ENCODE results near the gene RBBP5. TPM values are rescaled to one million over a fixed set of nuclear protein-coding genes. Genes with fewer than 3 reads are reported as not detected.
A peak's percentile ranks its signal among the peaks of the same experiment; 100 is the strongest.

The RBBP5 gene
- total RNA-seq, 4 donors from 2014 or later = 14.4 to 25.1 (median 21.2) TPM

GRCh38 chr1:205144046-205144720 lies 22.4 kb upstream of the RBBP5 start:
- Histone ChIP-seq H3K9me3 (no peaks in the 10 kb centered on the region), H3K27me3 (no peaks in the 10 kb centered on the region), H3K36me3 (peaks cover 0 to 28% of the 10 kb centered on the region in 2 donors), H3K4me3 (no peak overlapping the region), H3K27ac (no peak overlapping the region), H3K4me1 (peaks cover 7 to 8% of the 10 kb centered on the region in 2 donors)
- ATAC-seq = no peak
- DNase-seq = no peak
- in situ Hi-C loops (cut with MboI; ENCODE audit: low sequenced_read_pairs in 4 of 4) (loop anchor here in 3 of 4 donors (5.0 to 10.0 kb wide), 3 partner anchors 157 to 169 kb away; no protein-coding TSS in a partner anchor), intact Hi-C loops (cut with DNase I; ENCODE audit: low total_unique reads) (no loop called here)
- no peak for TF ChIP-seq POLR2A (IDR thresholded peaks at IDR 0.05)

- TF ChIP-seq CTCF (IDR thresholded peaks at IDR 0.05 in 4 of 5, conservative IDR thresholded peaks at IDR 0.05 in 1 of 5) = no peak
- no peak for TF ChIP-seq POLR2A (IDR thresholded peaks at IDR 0.05)
- peaks cover 7 to 8% of the 10 kb centered on the region in 2 donors for H3K4me1 ChIP-seq
- H3K9me3 ChIP-seq = no peaks in the 10 kb centered on the region
- ATAC-seq (peak in 1 of 2 donors; percentile 9), DNase-seq (no peak)
- no peaks in the 10 kb centered on the region for H3K27me3 ChIP-seq
- peaks cover 0 to 9% of the 10 kb centered on the region in 2 donors for H3K36me3 ChIP-seq
- in situ Hi-C loops (cut with MboI; ENCODE audit: low sequenced_read_pairs in 4 of 4) (loop anchor here in 3 of 4 donors (5.0 to 10.0 kb wide), 3 partner anchors 155 to 167 kb away; no protein-coding TSS in a partner anchor), intact Hi-C loops (cut with DNase I; ENCODE audit: low total_unique reads) (no loop called here)
- peak overlapping the region in 2 of 4 donors; percentile 31 to 46 for H3K4me3 ChIP-seq
- peak overlapping the region in 2 of 4 donors; percentile 37 to 48 for H3K27ac ChIP-seq
Observed at GRCh38 chr1:205142102-205142469, 20.3 kb upstream of the RBBP5 start.

- H3K27me3 ChIP-seq = no peaks in the 10 kb centered on the region
- intact Hi-C loops (cut with DNase I; ENCODE audit: low total_unique reads) (loop anchor here (1.0 to 2.0 kb wide), 2 partner anchors 19 to 152 kb away; no protein-coding TSS in a partner anchor), in situ Hi-C loops (cut with MboI; ENCODE audit: low sequenced_read_pairs in 4 of 4) (loop anchor here in 3 of 4 donors (5.0 to 10.0 kb wide), 3 partner anchors 154 to 167 kb away; no protein-coding TSS in a partner anchor)
- DNase-seq (peak; percentile 26 to 62), ATAC-seq (peak; percentile 81 to 93)
- peaks cover 7 to 8% of the 10 kb centered on the region in 2 donors for H3K4me1 ChIP-seq
- H3K36me3 ChIP-seq = peaks cover 0 to 3% of the 10 kb centered on the region in 2 donors
- H3K27ac ChIP-seq = peak overlapping the region in 2 of 4 donors; percentile 37 to 48
- peak overlapping the region in 2 of 4 donors; percentile 31 to 46 for H3K4me3 ChIP-seq
- TF ChIP-seq CTCF (IDR thresholded peaks at IDR 0.05 in 4 of 5, conservative IDR thresholded peaks at IDR 0.05 in 1 of 5) (peak; percentile 71 to 84 (median 78)), POLR2A (IDR thresholded peaks at IDR 0.05) (no peak)
- H3K9me3 ChIP-seq = no peaks in the 10 kb centered on the region
Observed at GRCh38 chr1:205141236-205142101, 19.7 kb upstream of the RBBP5 start.

GRCh38 chr1:205140113-205140512 lies 18.3 kb upstream of the RBBP5 start:
- no peak for ATAC-seq

More at GRCh38 chr1:205140113-205140512, 18.3 kb upstream of the RBBP5 start:
- Histone ChIP-seq H3K9me3 (no peaks in the 10 kb centered on the region), H3K27me3 (no peaks in the 10 kb centered on the region), H3K27ac (no peak overlapping the region), H3K36me3 (no peaks in the 10 kb centered on the region), H3K4me3 (no peak overlapping the region), H3K4me1 (peaks cover 7 to 8% of the 10 kb centered on the region in 2 donors)
- no peak for TF ChIP-seq POLR2A (IDR thresholded peaks at IDR 0.05)
- TF ChIP-seq CTCF (IDR thresholded peaks at IDR 0.05 in 4 of 5, conservative IDR thresholded peaks at IDR 0.05 in 1 of 5) = no peak
- in situ Hi-C loops (cut with MboI; ENCODE audit: low sequenced_read_pairs in 4 of 4) = loop anchor here in 3 of 4 donors (5.0 to 10.0 kb wide), 3 partner anchors 153 to 165 kb away; no protein-coding TSS in a partner anchor
- DNase-seq = no peak
- intact Hi-C loops (cut with DNase I; ENCODE audit: low total_unique reads) = loop anchor here (2.0 kb wide), 1 partner anchor 17 kb away; no protein-coding TSS in a partner anchor

Measured in gastrocnemius medialis (tissue), 4 donors.